Pancreas (tissue), 10 donors: Measurements from ENCODE around the gene CMYA5. TPM values are rescaled to one million over a fixed set of nuclear protein-coding genes. Genes with fewer than 3 reads are reported as not detected.
"Not testable (repeated sequence)": the region's sequence is repeated elsewhere in the genome, so short reads cannot be mapped to it uniquely, and the experiment has no call there.

Experiments
- ATAC-seq, 4 donors: fragments of 200-7000 bp; cut with Tn5 transposase; one replicate each; pipeline versions ENCODE4 v1.8.0 to v1.9.1; 2020; ENCODE audit warnings: mild to moderate bottlenecking in 4 of 4, moderate library complexity in 4 of 4
- DNase-seq, 6 donors: peaks; one replicate each; pipeline ENCODE4 v3.0.0-alpha.2; 2020
- FAIRE-seq: peaks from 2 replicates; lab custom pipeline; 2012; peaks lifted over from hg19 to GRCh38; lab: Jason Lieb, UNC
- H3K27ac ChIP-seq, 4 donors: fragments of 200-600 bp; sonication (generic); 1 replicate in 3 of 4; 2 replicates in 1 of 4; pipeline versions ENCODE4 v1.5.0 to v1.8.0; 2020
- H3K27me3 ChIP-seq, 4 donors: fragments of 200-600 bp; one replicate each; pipeline ENCODE4 v1.8.0; 2021
- H3K36me3 ChIP-seq, 3 donors: fragments of 200-600 bp; sonication (generic) in 1 of 3; one replicate each; pipeline versions ENCODE4 v1.5.0 to v1.8.0; 2020 to 2021
- H3K4me1 ChIP-seq, 3 donors: fragments of 200-600 bp; one replicate each; pipeline ENCODE4 v1.8.0; 2021
- H3K4me3 ChIP-seq, 4 donors: fragments of 200-600 bp; sonication (generic) in 2 of 4; one replicate each; pipeline versions ENCODE4 v1.5.0 to v1.8.0; 2020 to 2021
- H3K9me3 ChIP-seq, 4 donors: fragments of 200-600 bp; one replicate each; pipeline ENCODE4 v1.8.0; 2021
- WGBS, 2 donors: extraction: QIAGEN DNeasy Blood & Tissue Kit; methylation state at CpG; one replicate each; pipeline ENCODE4 v1.1.7; 2013; 5-methylcytosine and 5-hydroxymethylcytosine counted together
- intact Hi-C, 3 donors: fragments of 100-400 bp; cut with DNase I; formaldehyde crosslinking; loops; one replicate each; pipeline versions ENCODE4 v1.11.1 to v1.14.2; 2022
- polyA plus RNA-seq, 2 donors: library from polyadenylated mRNA; stranded (reverse); fragments of 200-250 nt; gene quantifications; one replicate each; pipeline ENCODE4 v1.2.3, GENCODE V29; 2013
- total RNA-seq, 6 donors: library from RNA; stranded (reverse); fragmentation: NEBNext Ultra II Directional in 4 of 6; extraction: Animal tissue kit (Norgen Biotek cat#: 25700) in 4 of 6; gene quantifications; one replicate each; pipeline versions ENCODE4 v1.2.1 to v1.2.4, GENCODE V29; 2021 to 2023
- TF ChIP-seq, protein P1 (sequence below), 4 donors: fragments of 200-600 bp; sonication (generic) in 3 of 4; IDR thresholded peaks; one replicate each; pipeline versions ENCODE4 v1.5.0 to v1.8.0; 2021; ENCODE audit warnings: antibody characterized with exemption in 4 of 4
- donor health status: healthy with polysubstance abuse.
- donor health status: DM: no; HTN: no; CAD: no; lungs with moderate emphysema.
- donor health status: DM: no; HTN: no; CAD: no.
- donor health status: control.
- donor health status: control.
- donor health status: Bipolar disorder and iron deficiency.
- donor health status: DM: yes; HTN: yes; CAD: no.
- donor health status: DM: no; HTN: no; CAD: no.
- donor health status: DM: no; HTN: no; CAD: no.
- donor health status: DM: yes; HTN: yes; CAD: no.

The CMYA5 gene
- total and polyA plus RNA-seq, 8 donors, result 0.09 to 0.84 (median 0.39) TPM

DNA sequence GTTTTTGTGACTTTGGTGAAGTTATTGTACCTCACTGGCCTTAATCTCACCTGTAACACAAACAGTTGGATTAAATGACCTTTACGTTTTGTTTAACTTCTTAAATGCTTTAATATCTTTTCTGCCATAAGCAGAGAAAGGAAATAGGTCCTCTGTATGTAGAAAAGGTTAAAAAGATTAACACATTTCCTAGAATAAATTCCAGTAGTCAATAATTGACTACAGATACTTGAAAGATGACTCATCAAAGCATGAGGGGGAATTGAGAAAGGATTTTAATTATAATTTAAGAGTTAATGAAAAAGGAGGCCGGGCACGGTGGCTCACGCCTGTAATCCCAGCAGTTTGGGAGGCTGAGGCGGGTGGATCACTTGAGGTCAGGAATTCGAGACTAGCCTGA, 35.8 kb upstream of the CMYA5 start:
- ATAC-seq (no peak), FAIRE-seq (no peak), DNase-seq (no peak)
- 79 to 80% methylated on average over 6 of the region's 6 CpGs for WGBS, 2 donors
- H3K4me1 ChIP-seq, result no peaks in the 10 kb centered on the region
- H3K27me3 ChIP-seq, result no peaks in the 10 kb centered on the region
- intact Hi-C loops, result no loop called here
- H3K27ac ChIP-seq, result no peak overlapping the region
- no peak overlapping the region for H3K4me3 ChIP-seq
- H3K9me3 ChIP-seq, result no peaks in the 10 kb centered on the region
- TF ChIP-seq, protein P1, sequence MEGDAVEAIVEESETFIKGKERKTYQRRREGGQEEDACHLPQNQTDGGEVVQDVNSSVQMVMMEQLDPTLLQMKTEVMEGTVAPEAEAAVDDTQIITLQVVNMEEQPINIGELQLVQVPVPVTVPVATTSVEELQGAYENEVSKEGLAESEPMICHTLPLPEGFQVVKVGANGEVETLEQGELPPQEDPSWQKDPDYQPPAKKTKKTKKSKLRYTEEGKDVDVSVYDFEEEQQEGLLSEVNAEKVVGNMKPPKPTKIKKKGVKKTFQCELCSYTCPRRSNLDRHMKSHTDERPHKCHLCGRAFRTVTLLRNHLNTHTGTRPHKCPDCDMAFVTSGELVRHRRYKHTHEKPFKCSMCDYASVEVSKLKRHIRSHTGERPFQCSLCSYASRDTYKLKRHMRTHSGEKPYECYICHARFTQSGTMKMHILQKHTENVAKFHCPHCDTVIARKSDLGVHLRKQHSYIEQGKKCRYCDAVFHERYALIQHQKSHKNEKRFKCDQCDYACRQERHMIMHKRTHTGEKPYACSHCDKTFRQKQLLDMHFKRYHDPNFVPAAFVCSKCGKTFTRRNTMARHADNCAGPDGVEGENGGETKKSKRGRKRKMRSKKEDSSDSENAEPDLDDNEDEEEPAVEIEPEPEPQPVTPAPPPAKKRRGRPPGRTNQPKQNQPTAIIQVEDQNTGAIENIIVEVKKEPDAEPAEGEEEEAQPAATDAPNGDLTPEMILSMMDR (IDR thresholded peaks at IDR 0.05), result no peak
- H3K36me3 ChIP-seq, result peaks cover 0 to 11% (median 8%) of the 10 kb centered on the region in 3 donors

DNA sequence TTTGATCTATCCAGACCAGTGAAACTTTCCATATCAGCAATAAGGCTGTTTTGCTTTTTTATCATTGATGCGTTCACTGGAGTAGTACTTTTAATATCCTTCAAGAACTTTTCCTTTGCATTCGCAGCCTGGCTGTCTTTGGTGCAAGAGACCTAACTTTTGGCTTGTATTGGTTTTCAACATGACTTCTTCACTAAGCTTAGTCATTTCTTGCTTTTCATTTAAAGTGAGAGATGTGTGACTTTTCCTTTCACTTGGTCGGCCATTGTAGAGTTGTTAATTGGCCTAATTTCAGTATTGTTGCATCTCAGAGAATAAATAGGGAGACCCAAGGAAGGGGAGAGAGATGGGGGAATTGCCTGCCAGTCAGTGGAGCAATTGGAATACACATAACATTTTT, 26.4 kb upstream of the CMYA5 start:
- H3K36me3 ChIP-seq, result peaks cover 0 to 17% (median 0%) of the 10 kb centered on the region in 3 donors
- H3K4me3 ChIP-seq, result no peak overlapping the region
- no peaks in the 10 kb centered on the region for H3K27me3 ChIP-seq
- TF ChIP-seq, protein P1 (IDR thresholded peaks at IDR 0.05), result no peak
- no peak overlapping the region for H3K27ac ChIP-seq
- H3K4me1 ChIP-seq, result no peaks in the 10 kb centered on the region
- intact Hi-C loops, result no loop called here
- DNase-seq, result no peak
- no peaks in the 10 kb centered on the region for H3K9me3 ChIP-seq
- FAIRE-seq, result no peak
- 92 to 93% methylated on average over 3 of the region's 3 CpGs for WGBS, 2 donors
- no peak for ATAC-seq

DNA sequence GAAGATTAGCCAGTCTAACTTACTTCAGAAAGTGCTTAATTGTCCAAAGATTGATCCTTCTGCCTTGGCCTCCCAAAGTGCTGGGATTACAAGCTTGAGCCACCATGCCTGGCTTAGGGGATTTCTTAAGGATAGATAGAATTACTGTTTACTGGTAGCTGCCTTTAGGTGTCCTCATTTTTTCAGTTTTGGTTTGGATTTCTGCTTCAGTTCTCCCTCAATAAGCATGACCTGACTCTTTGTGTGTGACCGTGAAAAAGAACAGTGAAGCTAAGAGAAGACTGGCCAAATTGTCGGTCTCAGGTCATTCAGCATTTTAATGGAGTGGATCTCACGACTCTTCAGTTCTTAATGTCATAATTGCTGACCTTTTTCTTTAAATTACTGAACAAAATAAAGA, 22.9 kb upstream of the CMYA5 start:
- 91 to 97% methylated on average over 3 of the region's 3 CpGs for WGBS, 2 donors
- TF ChIP-seq, protein P1 (IDR thresholded peaks at IDR 0.05), result no peak
- intact Hi-C loops, result no loop called here
- H3K4me3 ChIP-seq, result no peak overlapping the region
- H3K9me3 ChIP-seq, result no peaks in the 10 kb centered on the region
- H3K36me3 ChIP-seq, result peaks cover 0 to 20% (median 0%) of the 10 kb centered on the region in 3 donors
- H3K4me1 ChIP-seq, result no peaks in the 10 kb centered on the region
- no peaks in the 10 kb centered on the region for H3K27me3 ChIP-seq
- DNase-seq (no peak), FAIRE-seq (no peak), ATAC-seq (no peak)
- H3K27ac ChIP-seq, result no peak overlapping the region

DNA sequence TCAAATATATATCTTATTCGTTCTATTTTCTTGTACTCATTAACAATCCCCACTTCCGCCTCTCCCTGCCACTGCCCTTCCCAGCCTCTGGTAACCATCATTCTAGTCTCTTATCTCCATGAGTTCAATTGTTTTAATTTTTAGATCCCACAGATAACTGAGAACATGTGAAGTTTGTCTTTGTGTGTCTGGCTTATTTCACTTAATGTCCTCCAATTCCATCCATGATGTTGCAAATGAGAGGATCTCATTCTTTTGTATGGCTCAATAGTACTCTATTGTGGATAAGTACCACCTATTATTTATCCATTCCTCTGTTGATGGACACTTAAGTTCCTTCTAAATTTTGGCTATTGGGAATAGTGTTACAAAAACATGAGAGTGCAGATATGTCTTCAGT, 17.2 kb upstream of the CMYA5 start:
- Histone ChIP-seq H3K36me3 (peaks cover 0 to 15% (median 0%) of the 10 kb centered on the region in 3 donors), H3K4me3 (no peak overlapping the region), H3K4me1 (no peaks in the 10 kb centered on the region), H3K27me3 (no peaks in the 10 kb centered on the region), H3K27ac (no peak overlapping the region), H3K9me3 (no peaks in the 10 kb centered on the region)
- FAIRE-seq (no peak), ATAC-seq (no peak), DNase-seq (no peak)
- WGBS, 2 donors, result 89 to 91% methylated on average over 2 of the region's 2 CpGs
- intact Hi-C loops, result no loop called here
- TF ChIP-seq, protein P1 (IDR thresholded peaks at IDR 0.05), result no peak

DNA sequence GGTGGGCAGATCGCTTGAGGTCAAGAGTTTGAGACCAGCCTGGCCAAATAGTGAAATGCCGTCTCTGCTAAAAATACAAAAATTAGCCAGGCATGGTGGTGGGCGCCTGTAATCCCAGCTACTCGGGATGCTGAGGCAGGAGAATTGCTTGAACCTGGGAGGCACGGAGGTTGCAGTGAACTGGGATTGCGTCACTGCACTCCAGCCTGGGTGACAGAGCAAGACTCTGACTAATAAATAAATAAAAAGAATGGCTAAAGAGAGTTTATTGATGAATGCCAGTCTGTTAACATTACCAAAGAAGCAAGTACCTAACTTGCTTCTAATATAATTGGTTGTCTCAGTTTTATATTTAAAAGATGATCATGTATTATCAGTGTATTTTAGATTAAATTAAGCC, 13.3 kb upstream of the CMYA5 start:
- H3K27ac ChIP-seq, DNase-seq, H3K4me3 ChIP-seq, H3K4me1 ChIP-seq, FAIRE-seq, H3K27me3 ChIP-seq, intact Hi-C loops, H3K9me3 ChIP-seq, ATAC-seq: not testable (repeated sequence)
- peaks cover 0 to 14% (median 0%) of the 10 kb centered on the region in 3 donors for H3K36me3 ChIP-seq
- WGBS, 2 donors, result 92 to 94% methylated on average over 6 of the region's 6 CpGs

DNA sequence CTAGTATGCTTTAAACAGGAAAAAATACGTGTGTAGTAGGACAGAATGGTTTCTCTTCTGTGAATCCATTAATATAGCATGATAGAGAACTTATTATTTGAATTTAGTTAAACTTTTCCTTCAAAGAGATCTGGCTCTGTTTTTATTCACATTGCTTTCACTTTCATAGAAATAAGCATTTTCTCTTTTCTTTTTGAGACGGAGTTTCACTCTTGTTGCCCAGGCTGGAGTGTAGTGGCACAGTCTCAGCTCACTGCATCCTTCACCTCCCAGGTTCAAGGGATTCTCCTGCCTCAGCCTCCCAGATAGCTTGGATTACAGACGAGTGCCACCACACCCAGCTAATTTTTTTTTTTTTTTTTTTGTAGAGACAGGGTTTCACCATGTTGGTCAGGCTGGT, 7.5 kb upstream of the CMYA5 start:
- intact Hi-C loops, DNase-seq, ATAC-seq, H3K4me3 ChIP-seq, FAIRE-seq, H3K4me1 ChIP-seq, H3K27ac ChIP-seq, H3K9me3 ChIP-seq, H3K27me3 ChIP-seq: not testable (repeated sequence)
- peaks cover 0 to 21% (median 10%) of the 10 kb centered on the region in 3 donors for H3K36me3 ChIP-seq
- WGBS, 2 donors, result 93 to 97% methylated on average over 3 of the region's 3 CpGs
